HepG2 (cell line): ENCODE results near the gene ABHD15. TPM values are rescaled to one million over a fixed set of nuclear protein-coding genes. Genes with fewer than 3 reads are reported as not detected.
A peak's percentile ranks its signal among the peaks of the same experiment; 100 is the strongest.

Source experiments
- BCL6 ChIP-seq: IDR thresholded peaks from 2 replicates; pipeline ENCODE4 v1.6.1; 2016; ENCODE audit warnings: missing genetic modification reagents, missing compliant biosample characterization
- CREBL2 ChIP-seq: sonication (generic); formaldehyde crosslinking; IDR thresholded peaks from 2 replicates; pipeline ENCODE4 v1.8.1; 2023; ENCODE audit warnings: missing genetic modification reagents, mild to moderate bottlenecking, borderline replicate concordance
- CTCF ChIP-seq: sonication (generic); formaldehyde crosslinking; IDR thresholded peaks from 2 replicates; pipeline ENCODE4 v1.5.0; 2020; ENCODE audit warnings: mild to moderate bottlenecking, missing genetic modification reagents, moderate library complexity
- DR1 ChIP-seq: sonication (generic); formaldehyde crosslinking; IDR thresholded peaks from 2 replicates; pipeline ENCODE4 v1.8.0; 2021; ENCODE audit warnings: mild to moderate bottlenecking, missing genetic modification reagents, inconsistent platforms
- ETV5 ChIP-seq: IDR thresholded peaks from 2 replicates; pipeline ENCODE4 v1.6.1; 2018; ENCODE audit warnings: missing biosample characterization, missing genetic modification reagents, inconsistent platforms, borderline replicate concordance
- EZH2 ChIP-seq: conservative IDR thresholded peaks from 2 replicates; pipeline ENCODE4 v1.6.1; 2012; ENCODE audit warnings: mild to moderate bottlenecking, low read depth, low read length, moderate library complexity
- FLYWCH1 ChIP-seq: sonication (generic); formaldehyde crosslinking; IDR thresholded peaks from 2 replicates; pipeline ENCODE4 v1.8.1; 2023; ENCODE audit warnings: mild to moderate bottlenecking, missing genetic modification reagents
- FOXK2 ChIP-seq: fragments of 450-650 bp; IDR thresholded peaks from 2 replicates; pipeline ENCODE4 v1.6.1; 2016
- FOXO1 ChIP-seq: sonication (generic); formaldehyde crosslinking; IDR thresholded peaks from 2 replicates; pipeline ENCODE4 v1.4.0; 2020; ENCODE audit warnings: missing genetic modification reagents
- GATAD2A ChIP-seq: IDR thresholded peaks from 2 replicates; pipeline ENCODE4 v1.6.1; 2016
- HDAC6 ChIP-seq: fragments of 200-600 bp; sonication (generic); IDR thresholded peaks from 2 replicates; pipeline ENCODE4 v1.7.0; 2017; ENCODE audit warnings: mild to moderate bottlenecking, antibody characterized with exemption, low read length, low read depth
- HOXD1 ChIP-seq: sonication (generic); formaldehyde crosslinking; IDR thresholded peaks from 2 replicates; pipeline ENCODE4 v1.5.0; 2020; ENCODE audit warnings: missing genetic modification reagents
- ISX ChIP-seq: sonication (generic); formaldehyde crosslinking; conservative IDR thresholded peaks from 2 replicates; pipeline ENCODE4 v1.5.0; 2020; ENCODE audit warnings: missing genetic modification reagents
- NONO ChIP-seq, 2 experiments: fragments of 450-650 bp in 1 of 2; sonication (generic) in 1 of 2; formaldehyde crosslinking in 1 of 2; IDR thresholded peaks in 1 of 2; conservative IDR thresholded peaks in 1 of 2; 2 replicates each; pipeline versions ENCODE4 v1.6.1 to v1.8.0; 2017 to 2022; ENCODE audit warnings: mild to moderate bottlenecking in 1 of 2, missing genetic modification reagents in 1 of 2, moderate library complexity in 1 of 2
- RAD51 ChIP-seq: fragments of 450-650 bp; IDR thresholded peaks from 2 replicates; pipeline ENCODE4 v1.6.1; 2016; ENCODE audit warnings: borderline replicate concordance
- RFXAP ChIP-seq: sonication (generic); formaldehyde crosslinking; IDR thresholded peaks from 2 replicates; pipeline ENCODE4 v1.4.0; 2020; ENCODE audit warnings: missing genetic modification reagents, borderline replicate concordance
- RORA ChIP-seq: sonication (generic); formaldehyde crosslinking; IDR thresholded peaks from 2 replicates; pipeline ENCODE4 v1.5.0; 2020; ENCODE audit warnings: mild to moderate bottlenecking, missing genetic modification reagents, moderate library complexity
- SALL1 ChIP-seq: sonication (generic); formaldehyde crosslinking; IDR thresholded peaks from 2 replicates; pipeline ENCODE4 v1.8.0; 2022; ENCODE audit warnings: mild to moderate bottlenecking, missing genetic modification reagents
- SOX13 ChIP-seq, 3 experiments: fragments of 450-650 bp in 1 of 3; sonication (generic) in 1 of 3; formaldehyde crosslinking in 1 of 3; IDR thresholded peaks in 2 of 3; conservative IDR thresholded peaks in 1 of 3; 2 replicates each; pipeline versions ENCODE4 v1.5.0 to v1.6.1; 2016 to 2020; ENCODE audit warnings: antibody characterized with exemption in 1 of 3, mild to moderate bottlenecking in 1 of 3, missing compliant biosample characterization in 1 of 3, missing genetic modification reagents in 1 of 3, moderate library complexity in 1 of 3
- TP53 ChIP-seq: sonication (generic); formaldehyde crosslinking; conservative IDR thresholded peaks from 2 replicates; pipeline ENCODE4 v1.4.0; 2020; ENCODE audit warnings: missing genetic modification reagents
- ZNF558 ChIP-seq: sonication (generic); formaldehyde crosslinking; IDR thresholded peaks from 2 replicates; pipeline ENCODE4 v1.9.0; 2022; ENCODE audit warnings: mild to moderate bottlenecking, missing genetic modification reagents, borderline replicate concordance
- ZNF570 ChIP-seq: sonication (generic); formaldehyde crosslinking; IDR thresholded peaks from 2 replicates; pipeline ENCODE4 v1.4.0; 2020; ENCODE audit warnings: mild to moderate bottlenecking, missing genetic modification reagents, borderline replicate concordance
- ZNF703 ChIP-seq: sonication (generic); formaldehyde crosslinking; IDR thresholded peaks from 2 replicates; pipeline ENCODE4 v1.5.1; 2020; ENCODE audit warnings: missing genetic modification reagents, mild to moderate bottlenecking, moderate library complexity, borderline replicate concordance
- ZNF775 ChIP-seq: sonication (generic); formaldehyde crosslinking; IDR thresholded peaks from 2 replicates; pipeline ENCODE4 v1.4.0; 2020; ENCODE audit warnings: missing genetic modification reagents, mild to moderate bottlenecking, moderate library complexity, borderline replicate concordance
- ZNF776 ChIP-seq: sonication (generic); formaldehyde crosslinking; IDR thresholded peaks from 2 replicates; pipeline ENCODE4 v1.4.0; 2020; ENCODE audit warnings: mild to moderate bottlenecking, missing genetic modification reagents
- ZNF841 ChIP-seq: sonication (generic); formaldehyde crosslinking; IDR thresholded peaks from 2 replicates; pipeline ENCODE4 v1.8.1; 2023; ENCODE audit warnings: missing genetic modification reagents, borderline replicate concordance
- ZNF878 ChIP-seq: sonication (generic); formaldehyde crosslinking; IDR thresholded peaks from 2 replicates; pipeline ENCODE4 v1.8.1; 2023; ENCODE audit warnings: mild to moderate bottlenecking, missing genetic modification reagents, moderate library complexity
- ZSCAN20 ChIP-seq: sonication (generic); formaldehyde crosslinking; IDR thresholded peaks from 2 replicates; pipeline ENCODE4 v1.4.0; 2020; ENCODE audit warnings: missing genetic modification reagents, mild to moderate bottlenecking, borderline replicate concordance
- ZSCAN30 ChIP-seq: sonication (generic); formaldehyde crosslinking; IDR thresholded peaks from 2 replicates; pipeline ENCODE4 v1.5.0; 2020; ENCODE audit warnings: mild to moderate bottlenecking, missing genetic modification reagents
- polyA plus RNA-seq, 8 experiments: library from polyadenylated mRNA; depleted of rRNA in 3 of 8; stranded (reverse) in 7 of 8; unstranded in 1 of 8; fragments of >200 nt; fragmentation: Illumina TruSeq in 4 of 8; extraction: Trizol in 4 of 8; gene quantifications; 2 replicates each; pipeline versions ENCODE4 v1.2.1 to v1.2.3, GENCODE V29; 2011 to 2016; ENCODE audit warnings: low read depth in 4 of 8, missing spikeins in 1 of 8, mixed read lengths in 1 of 8; ENCODE audit not compliant: insufficient read depth in 1 of 8
- total RNA-seq, 5 experiments: library from RNA; depleted of rRNA; stranded (reverse); fragments of >200 nt; fragmentation: Illumina TruSeq; extraction: Trizol; gene quantifications; 2 replicates each; pipeline ENCODE4 v1.2.3, GENCODE V29; 2016; ENCODE audit warnings: low read depth in 1 of 5

ABHD15 gene
- total and polyA plus RNA-seq, 2 of the 13 experiments (the other 11 are each of a cell fraction or from before 2014, with no cell fraction given), result 2.4 to 7.7 TPM

GRCh38 chr17:29591737-29592608, 25.1 kb upstream of the ABHD15 start (continued):
- TF ChIP-seq CTCF (CRISPR knock-in tag), result peak; percentile 99
- no peak for TF ChIP-seq FOXK2
- 0 out of 2 replicates have a peak, but pooled peaks have one; percentile 62 for TF ChIP-seq HOXD1 (CRISPR knock-in tag)
- no peak for TF ChIP-seq EZH2
- no peak for TF ChIP-seq ZNF703 (CRISPR knock-in tag)
- TF ChIP-seq DR1 (CRISPR knock-in tag), result no peak
- TF ChIP-seq ZNF776 (CRISPR knock-in tag), result 0 out of 2 replicates have a peak, but pooled peaks have one; percentile 8
- TF ChIP-seq ZNF878 (CRISPR knock-in tag), result no peak
- TF ChIP-seq GATAD2A (CRISPR knock-in tag), result peak; percentile 75; the same call in 1 of the 2 replicates
- TF ChIP-seq ZNF775 (CRISPR knock-in tag), result no peak
- TF ChIP-seq TP53 (CRISPR knock-in tag), result 0 out of 2 replicates have a peak, but pooled peaks have one; percentile 32
- 0 out of 2 replicates have a peak, but pooled peaks have one; percentile 43 for TF ChIP-seq ZSCAN20
- no peak for TF ChIP-seq HDAC6
- TF ChIP-seq RFXAP (CRISPR knock-in tag), result 0 out of 2 replicates have a peak, but pooled peaks have one; percentile 39
- no peak for TF ChIP-seq FOXO1 (CRISPR knock-in tag)
- TF ChIP-seq NONO (IDR thresholded peaks at IDR 0.05), result no peak
- no peak for TF ChIP-seq NONO (CRISPR knock-in tag; conservative IDR thresholded peaks at IDR 0.05)
- TF ChIP-seq ISX (CRISPR knock-in tag), result no peak
- TF ChIP-seq RORA (CRISPR knock-in tag), result no peak
- peak; percentile 13; the same call in 1 of the 2 replicates for TF ChIP-seq SALL1 (CRISPR knock-in tag)
- no peak for TF ChIP-seq SOX13 (IDR thresholded peaks at IDR 0.05)
- peak in 1 of 2 experiments; percentile 52; a peak in 1 of 4 replicates for TF ChIP-seq SOX13 (CRISPR knock-in tag; conservative IDR thresholded peaks at IDR 0.05 in 1 of 2, IDR thresholded peaks at IDR 0.05 in 1 of 2)
- TF ChIP-seq CREBL2 (CRISPR knock-in tag), result no peak
- no peak for TF ChIP-seq ZNF841 (CRISPR knock-in tag)
- TF ChIP-seq RAD51, result no peak
- TF ChIP-seq FLYWCH1 (CRISPR knock-in tag), result no peak
- no peak for TF ChIP-seq ZSCAN30 (CRISPR knock-in tag)
- TF ChIP-seq BCL6 (CRISPR knock-in tag), result peak; percentile 53
- 0 out of 2 replicates have a peak, but pooled peaks have one; percentile 34 for TF ChIP-seq ETV5 (CRISPR knock-in tag)
- no peak for TF ChIP-seq ZNF570 (CRISPR knock-in tag)
- TF ChIP-seq ZNF558 (CRISPR knock-in tag), result no peak
